ENCODE measurements around the gene HACL1.
"Not testable (repeated sequence)": the region's sequence is repeated elsewhere in the genome, so short reads cannot be mapped to it uniquely, and the experiment has no call there.

HACL1 gene

GRCh38 chr3:15629860-15630597, 28.7 kb upstream of the HACL1 start:
- no peak for DNase-seq

DNA sequence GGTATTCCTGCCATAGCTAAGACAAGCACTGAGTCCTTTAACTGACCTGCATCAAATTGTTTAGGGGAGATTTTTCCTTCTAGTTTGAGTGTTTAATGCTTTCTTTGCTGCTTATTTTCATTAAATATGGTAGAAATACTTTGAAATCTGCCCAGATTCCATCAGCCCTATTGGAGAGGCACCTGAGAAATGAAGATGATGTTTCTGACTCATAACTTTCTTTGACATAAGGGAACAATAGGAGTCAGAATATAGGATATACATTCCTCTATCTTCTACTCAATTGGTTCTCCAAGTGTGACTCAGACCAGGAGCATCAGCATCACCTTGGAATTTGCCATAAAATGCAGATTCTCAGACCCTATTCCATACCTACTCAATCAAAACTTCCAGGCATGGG, 27.6 kb upstream of the HACL1 start:
- DNase-seq: no peak

DNA sequence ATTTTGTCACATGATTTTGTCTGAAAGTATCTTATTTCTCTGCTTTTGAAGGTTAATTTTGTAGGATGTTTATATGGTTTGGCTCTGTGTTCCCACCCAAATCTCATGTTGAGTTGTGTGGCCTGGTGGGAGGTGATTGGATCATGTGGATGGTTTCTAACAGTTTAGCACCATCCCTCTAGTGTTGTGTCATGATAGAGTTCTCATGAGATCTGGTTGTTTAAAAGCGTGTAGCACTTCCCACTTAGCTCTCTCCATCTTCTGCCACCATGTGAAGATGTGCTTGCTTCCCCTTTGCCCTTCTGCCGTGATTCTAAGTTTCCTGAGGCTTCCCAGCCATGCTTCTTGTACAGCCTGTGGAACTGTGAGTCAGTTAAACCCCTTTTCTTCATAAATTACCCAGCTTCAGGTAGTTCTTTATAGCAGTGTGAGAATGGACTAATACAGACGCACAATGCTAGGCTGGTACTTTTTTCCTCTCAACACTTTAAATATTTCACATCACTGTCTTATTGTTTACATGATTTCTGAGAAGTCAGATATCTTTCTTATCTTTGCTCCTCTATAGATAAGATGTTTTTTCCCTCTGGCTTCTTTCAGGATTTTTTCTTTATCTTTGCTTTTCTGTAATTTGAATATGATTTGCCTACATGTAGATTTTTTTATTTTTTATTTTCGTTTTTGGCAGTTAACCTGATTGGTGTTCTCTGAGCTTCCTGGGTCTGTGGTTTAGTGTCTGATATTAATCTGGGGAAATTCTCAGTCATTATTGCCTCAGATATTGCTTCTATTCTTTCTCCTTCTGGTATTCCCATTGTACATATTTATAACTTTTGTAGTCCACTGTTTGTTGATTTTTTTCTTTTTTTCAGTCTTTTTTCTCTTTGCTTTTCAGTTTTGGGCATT, 22.4 kb upstream of the HACL1 start:
- no peak for DNase-seq

GRCh38 chr3:15619659-15620464, 18.5 kb upstream of the HACL1 start:
- not testable (repeated sequence) for DNase-seq

DNA sequence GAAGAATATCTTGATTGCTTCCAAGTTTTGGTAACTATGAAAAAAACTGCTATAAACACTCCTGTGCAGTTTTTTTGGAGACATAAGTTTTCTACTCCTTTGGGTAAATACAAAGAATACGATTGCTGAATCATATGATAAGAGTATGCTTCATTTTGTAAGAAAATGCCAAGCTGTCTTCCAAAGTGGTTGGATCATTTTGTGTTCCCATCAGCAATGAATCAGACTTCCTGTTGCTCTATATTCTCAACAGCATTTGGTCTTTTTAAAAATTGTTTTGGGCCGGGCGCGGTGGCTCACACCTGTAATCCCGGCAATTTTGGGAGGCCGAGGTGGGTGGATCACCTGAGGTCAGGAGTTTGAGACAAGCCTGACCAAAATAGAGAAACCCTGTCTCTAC, 14.7 kb upstream of the HACL1 start:
- no peak for DNase-seq

DNA sequence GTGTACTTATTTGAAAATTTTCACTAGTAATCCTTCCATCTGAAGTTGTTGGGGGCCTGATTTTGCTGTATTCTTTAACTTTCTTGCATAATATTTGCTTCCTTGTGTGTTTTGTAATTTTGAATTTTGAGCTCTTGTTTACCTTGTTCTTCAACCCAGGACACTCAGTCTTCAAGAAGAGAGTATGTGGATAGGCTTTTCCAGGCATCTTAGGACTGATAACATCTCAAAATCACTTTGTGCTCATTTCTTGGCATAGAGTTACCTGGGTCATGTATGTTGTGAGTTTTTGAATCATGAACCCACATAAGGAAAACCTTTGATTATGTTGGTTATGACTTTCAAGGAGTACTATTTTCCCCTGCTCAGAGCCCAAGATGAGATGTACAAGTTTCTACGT, 13.6 kb upstream of the HACL1 start:
- DNase-seq: no peak

DNA sequence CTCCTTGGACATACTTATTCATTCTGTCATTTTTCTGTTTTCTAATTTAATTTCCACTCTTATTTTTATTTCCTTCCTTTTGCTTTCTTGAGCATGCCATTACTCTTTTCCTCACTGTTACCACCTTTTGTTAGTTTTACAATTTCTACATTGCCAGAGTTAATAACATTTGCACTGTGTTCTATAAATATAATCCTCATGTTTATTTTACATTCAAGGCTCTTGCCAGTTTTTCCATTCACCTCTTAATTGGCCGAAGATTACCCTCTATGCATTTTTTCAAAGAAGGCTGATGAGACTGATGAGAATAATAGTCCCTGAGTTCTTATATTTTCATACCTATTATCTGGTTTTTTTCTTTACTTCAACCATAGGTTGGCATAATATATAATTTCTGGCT, 10.6 kb upstream of the HACL1 start:
- DNase-seq: no peak

- DNase-seq: no peak
These were observed 9.6 kb upstream of the HACL1 start for GRCh38 chr3:15611018-15611417.

GRCh38 chr3:15610082-15610759, 8.9 kb upstream of the HACL1 start:
- no peak for DNase-seq

DNA sequence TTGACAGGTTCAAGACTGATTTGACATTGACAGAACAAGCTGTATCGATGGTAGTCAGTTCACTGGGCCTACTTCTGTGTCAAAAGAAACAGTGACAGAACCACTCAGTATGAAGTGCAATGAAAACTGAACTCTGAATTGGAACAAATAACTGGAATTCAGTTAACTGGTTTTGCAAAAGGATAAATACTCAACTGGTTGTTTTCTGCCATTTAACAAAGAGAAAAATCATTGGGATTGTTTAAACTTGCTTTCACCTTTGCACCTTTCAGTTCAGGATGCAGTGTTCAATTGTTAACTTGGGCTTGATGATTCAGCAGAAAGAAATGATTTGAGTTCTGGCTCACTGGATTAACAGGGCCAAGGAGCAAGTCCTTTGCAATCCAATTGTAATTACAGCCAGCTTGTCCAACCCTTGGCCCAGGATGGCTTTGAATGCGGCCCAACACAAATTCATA, 5.1 kb upstream of the HACL1 start:
- DNase-seq: no peak

- not testable (repeated sequence) for DNase-seq
These were observed 3.2 kb upstream of the HACL1 start for GRCh38 chr3:15604584-15604983.

DNA sequence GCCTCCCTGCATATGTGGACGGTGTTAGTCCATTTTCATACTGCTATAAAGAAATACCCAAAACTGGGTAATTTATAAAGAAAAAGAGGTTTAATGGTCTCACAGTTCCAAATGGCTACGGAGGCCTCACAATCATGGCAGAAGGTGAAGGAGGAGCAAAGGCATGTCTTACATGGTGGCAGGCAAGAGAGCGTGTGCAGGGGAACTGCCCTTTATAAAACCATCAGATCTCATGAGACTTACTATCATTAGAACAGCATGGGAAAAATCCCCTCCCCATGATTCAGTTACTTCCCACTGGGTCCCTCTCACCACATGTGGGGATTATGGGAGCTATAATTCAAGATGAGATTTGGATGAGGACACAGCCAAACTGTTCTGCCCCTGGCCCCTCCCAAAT, 1.4 kb upstream of the HACL1 start:
- not testable (repeated sequence) for DNase-seq

DNA sequence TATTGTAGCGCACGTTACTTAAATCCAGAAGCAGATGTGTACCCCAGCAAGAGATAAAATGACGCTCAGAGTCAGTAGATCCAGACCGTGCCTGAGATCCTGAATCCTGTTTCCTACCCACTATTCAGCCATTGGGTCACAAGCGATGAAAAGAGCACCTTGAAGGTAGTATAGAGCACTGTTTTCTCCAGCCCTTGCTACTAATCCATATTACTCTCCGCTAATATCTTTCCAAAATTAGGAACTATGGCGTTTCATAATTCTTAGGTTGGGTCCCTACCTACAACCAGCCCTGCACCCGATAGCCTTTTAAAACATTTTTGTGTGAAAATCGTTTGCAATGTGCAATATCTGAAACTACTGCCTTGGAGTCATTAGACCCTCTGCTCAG, 772 bp upstream of the HACL1 start:
- DNase-seq: no peak

DNA sequence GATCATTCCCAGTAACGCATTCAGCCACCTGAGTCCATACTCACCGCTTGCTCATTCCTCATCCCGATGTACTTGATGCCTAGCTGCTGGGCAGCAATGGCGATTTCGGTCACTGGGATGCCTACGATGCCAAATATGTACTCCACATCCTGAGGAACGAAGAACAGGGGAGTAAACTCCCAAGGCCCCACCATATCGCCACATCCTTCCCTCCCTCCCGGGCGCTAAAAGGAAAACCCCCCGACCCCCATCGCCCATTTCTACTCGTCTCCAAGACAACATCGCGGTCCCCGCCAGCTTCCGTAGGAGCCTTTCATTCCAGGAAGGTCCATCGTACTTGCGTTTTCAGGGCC, 347 bp downstream of the HACL1 start:
- no peak for DNase-seq

GRCh38 chr3:15595955-15596354, 5.4 kb downstream of the HACL1 start:
- no peak for DNase-seq

GRCh38 chr3:15592968-15593367, 8.4 kb downstream of the HACL1 start:
- DNase-seq: no peak

- DNase-seq: no peak
These were observed 9.4 kb downstream of the HACL1 start for GRCh38 chr3:15591928-15592327.

DNA sequence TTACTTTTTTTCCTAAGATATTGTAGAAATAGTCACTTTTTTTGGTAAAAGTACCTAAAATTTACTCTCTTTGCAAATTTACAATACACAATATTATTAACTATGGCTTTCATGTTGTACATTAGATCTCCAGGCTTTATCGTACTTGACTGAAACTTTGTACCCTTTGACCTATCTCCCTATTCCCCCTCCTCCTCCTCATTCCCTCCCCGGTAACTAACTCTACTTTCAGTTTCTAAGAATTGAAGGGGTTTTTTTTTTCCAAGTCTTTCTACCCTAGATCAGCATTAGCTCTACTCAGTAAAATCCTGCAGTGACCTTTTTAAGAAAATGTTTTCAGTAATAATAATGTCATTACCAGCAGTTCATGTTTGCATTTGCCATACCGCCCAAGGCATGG, 10.1 kb downstream of the HACL1 start:
- DNase-seq: no peak

DNA sequence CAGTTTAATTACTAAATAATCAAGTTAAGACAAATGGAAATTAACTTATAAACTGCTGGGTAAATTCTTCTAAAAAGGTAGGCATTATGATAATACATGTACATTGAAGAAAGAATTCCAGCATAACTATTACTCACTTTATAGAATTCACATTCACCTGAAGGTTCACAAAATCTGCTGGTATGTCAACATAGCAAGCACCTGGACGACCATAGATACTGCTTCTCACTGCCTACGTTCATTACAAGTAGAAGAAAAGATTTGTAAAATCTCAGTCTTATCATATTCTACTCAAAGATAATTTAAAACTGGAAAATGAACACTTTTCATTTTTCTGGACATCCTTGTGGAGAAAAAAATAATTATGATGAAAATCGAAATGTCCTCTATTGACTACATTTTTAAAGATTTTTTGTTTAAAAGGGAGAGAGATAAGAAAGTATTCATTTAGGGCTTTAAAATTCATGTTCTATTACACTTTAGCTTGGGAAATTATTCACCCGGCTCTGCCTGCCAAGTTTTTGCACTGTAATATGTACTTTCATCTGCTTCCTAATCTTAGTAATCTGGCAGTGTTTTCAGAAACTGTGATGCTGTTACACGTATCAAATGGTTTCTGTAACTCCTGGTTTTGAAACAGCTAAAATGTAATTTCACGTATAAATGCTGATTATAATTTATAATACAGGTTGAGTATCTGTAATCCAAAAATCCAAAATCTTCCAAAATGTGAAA, 16.1 kb downstream of the HACL1 start:
- DNase-seq: no peak

DNA sequence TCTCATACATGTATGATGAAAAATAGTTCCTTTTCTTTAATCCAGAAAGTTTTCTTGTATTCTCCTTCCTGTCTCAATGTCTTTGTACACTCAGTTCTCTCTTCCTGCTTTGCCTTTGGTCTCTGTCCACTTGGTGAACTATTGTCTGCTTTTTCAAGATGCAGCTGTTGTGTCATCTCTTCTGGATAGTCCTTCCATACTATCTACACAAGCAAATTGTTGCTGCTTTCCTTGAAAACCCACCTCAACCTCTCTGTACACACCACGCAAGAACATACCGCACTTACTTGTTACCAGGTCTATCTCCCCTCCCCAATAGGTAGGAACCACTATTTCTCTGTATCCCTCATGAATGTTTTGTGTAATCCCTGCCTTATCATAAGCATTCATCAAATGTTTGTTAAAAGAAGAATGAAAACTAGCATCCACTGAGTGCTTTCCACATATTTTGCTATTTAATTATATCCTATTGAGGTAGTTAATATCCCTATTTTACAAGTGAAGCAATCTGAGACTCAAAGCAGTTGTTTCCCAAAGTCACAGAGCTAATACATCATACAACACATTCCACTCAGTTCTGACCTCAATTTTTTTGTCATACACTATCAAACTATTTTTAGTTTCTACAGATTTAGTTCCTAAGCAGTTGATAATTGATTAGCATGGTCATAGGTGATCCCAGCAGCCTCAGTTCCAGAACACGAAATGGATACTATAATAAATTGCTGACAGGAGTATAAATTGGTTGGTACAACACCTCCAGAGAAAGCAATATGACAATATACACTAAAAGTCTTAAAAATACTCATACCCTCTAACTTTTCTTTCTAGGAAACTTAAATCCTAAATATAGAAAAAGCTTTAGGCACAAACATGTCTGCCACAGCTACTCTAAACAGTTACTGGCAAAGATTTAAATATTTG, 19.6 kb downstream of the HACL1 start:
- no peak for DNase-seq

DNA sequence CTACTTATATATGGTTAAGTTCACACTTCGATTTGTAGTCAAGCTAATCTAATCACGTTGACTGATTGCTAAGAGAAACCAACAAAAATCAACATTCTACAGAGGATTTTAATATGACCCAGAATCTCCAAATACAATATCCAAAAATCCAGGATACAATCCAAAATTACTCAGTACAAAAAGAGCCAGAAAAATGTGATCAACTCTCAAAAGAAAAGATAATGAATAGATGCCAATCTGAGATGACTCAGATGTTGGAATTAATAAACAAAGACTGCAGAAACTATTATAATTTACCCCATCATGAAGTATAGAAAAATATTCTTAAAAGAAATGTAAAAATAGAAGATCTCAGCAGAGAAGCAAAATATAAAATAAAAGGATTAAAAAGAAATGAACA, 22.3 kb downstream of the HACL1 start:
- DNase-seq: no peak
